SK-N-MC (cell line): ENCODE measurements around the gene TNFRSF14.

Experiments
- DNase-seq: peaks from one replicate; pipeline ENCODE4 v3.0.0-alpha.2; 2011; ENCODE audit warnings: low read depth, low spot score
- H3K27ac ChIP-seq: fragments of 200-600 bp; sonication (generic); 2 replicates; pipeline ENCODE4 v1.5.1; 2016; ENCODE audit warnings: mixed run types
- H3K36me3 ChIP-seq: fragments of 200-600 bp; sonication (generic); 2 replicates; pipeline ENCODE4 v1.6.1; 2017; ENCODE audit warnings: antibody characterized with exemption, low read length, mixed read lengths; ENCODE audit not compliant: insufficient read depth
- H3K4me3 ChIP-seq: fragments of 200-600 bp; sonication (generic); 2 replicates; pipeline ENCODE4 v1.5.1; 2016
- H3K9ac ChIP-seq: fragments of 200-600 bp; sonication (generic); 2 replicates; pipeline ENCODE4 v1.8.0; 2017; ENCODE audit warnings: mixed run types, mixed read lengths; ENCODE audit not compliant: insufficient read length
- H3K9me3 ChIP-seq: fragments of 200-600 bp; sonication (generic); 2 replicates; pipeline ENCODE4 v1.6.1; 2017; ENCODE audit warnings: low read depth, mild to moderate bottlenecking, antibody characterized with exemption, low read length, moderate library complexity, mixed read lengths
- EZH2 ChIP-seq: fragments of 200-600 bp; sonication (generic); IDR thresholded peaks from one replicate; pipeline ENCODE4 v1.6.1; 2017; ENCODE audit warnings: antibody characterized with exemption
- FOXP2 ChIP-seq: optimal IDR thresholded peaks from 2 replicates; pipeline ENCODE3; 2011; ENCODE audit warnings: mild to moderate bottlenecking, moderate library complexity; ENCODE audit not compliant: insufficient read depth; ENCODE audit errors: extremely low read length, control extremely low read depth
- POLR2AphosphoS5 ChIP-seq: IDR thresholded peaks from 2 replicates; pipeline ENCODE4 v1.6.1; 2012; ENCODE audit warnings: mild to moderate bottlenecking, low read depth, low read length, borderline replicate concordance

Gene TNFRSF14

GRCh38 chr1:2534687-2535441 lies 21.3 kb upstream of the TNFRSF14 start:
- Histone ChIP-seq H3K27ac (no peak overlapping the region), H3K36me3 (no peaks in the 10 kb centered on the region), H3K9me3 (no peaks in the 10 kb centered on the region), H3K4me3 (no peak overlapping the region), H3K9ac (no peak overlapping the region)
- no peak for TF ChIP-seq POLR2AphosphoS5
- no peak for TF ChIP-seq EZH2
- no peak for TF ChIP-seq FOXP2
- DNase-seq = no peak

GRCh38 chr1:2535455-2535854 lies 20.7 kb upstream of the TNFRSF14 start:
- no peak for DNase-seq
- no peak for TF ChIP-seq FOXP2
- TF ChIP-seq POLR2AphosphoS5 = no peak
- TF ChIP-seq EZH2 = no peak
- H3K27ac ChIP-seq = no peak overlapping the region

GRCh38 chr1:2535981-2536380 lies 20.2 kb upstream of the TNFRSF14 start:
- no peak for DNase-seq
- TF ChIP-seq EZH2 = no peak
- TF ChIP-seq FOXP2 = no peak
- no peak for TF ChIP-seq POLR2AphosphoS5
- H3K36me3 ChIP-seq = no peaks in the 10 kb centered on the region
- H3K9ac ChIP-seq = no peak overlapping the region
- no peak overlapping the region for H3K27ac ChIP-seq
- no peak overlapping the region for H3K4me3 ChIP-seq
- H3K9me3 ChIP-seq = no peaks in the 10 kb centered on the region

More at GRCh38 chr1:2535455-2535854, 20.7 kb upstream of the TNFRSF14 start:
- Histone ChIP-seq H3K9ac (no peak overlapping the region), H3K9me3 (no peaks in the 10 kb centered on the region), H3K36me3 (no peaks in the 10 kb centered on the region), H3K4me3 (no peak overlapping the region)

GRCh38 chr1:2537784-2538115 lies 18.4 kb upstream of the TNFRSF14 start:
- no peak overlapping the region for H3K27ac ChIP-seq
- TF ChIP-seq FOXP2 (no peak), EZH2 (no peak), POLR2AphosphoS5 (no peak)
- no peaks in the 10 kb centered on the region for H3K9me3 ChIP-seq
- no peak for DNase-seq
- H3K4me3 ChIP-seq = no peak overlapping the region
- H3K9ac ChIP-seq = no peak overlapping the region
- H3K36me3 ChIP-seq = no peaks in the 10 kb centered on the region

- Histone ChIP-seq H3K9ac (no peak overlapping the region), H3K9me3 (no peaks in the 10 kb centered on the region), H3K27ac (no peak overlapping the region), H3K4me3 (no peak overlapping the region), H3K36me3 (no peaks in the 10 kb centered on the region)
- DNase-seq = no peak
- TF ChIP-seq POLR2AphosphoS5 = no peak
- no peak for TF ChIP-seq FOXP2
- TF ChIP-seq EZH2 = no peak
Measured at GRCh38 chr1:2538376-2538775, 17.8 kb upstream of the TNFRSF14 start.

- Histone ChIP-seq H3K9me3 (no peaks in the 10 kb centered on the region), H3K4me3 (no peak overlapping the region), H3K9ac (no peak overlapping the region), H3K36me3 (no peaks in the 10 kb centered on the region), H3K27ac (no peak overlapping the region)
- no peak for TF ChIP-seq EZH2
- no peak for TF ChIP-seq FOXP2
- TF ChIP-seq POLR2AphosphoS5 = no peak
- DNase-seq = no peak
Measured at GRCh38 chr1:2538872-2539271, 17.3 kb upstream of the TNFRSF14 start.

GRCh38 chr1:2539312-2539907 lies 16.8 kb upstream of the TNFRSF14 start:
- no peaks in the 10 kb centered on the region for H3K9me3 ChIP-seq
- no peak overlapping the region for H3K9ac ChIP-seq
- TF ChIP-seq EZH2 (no peak), FOXP2 (no peak), POLR2AphosphoS5 (no peak)
- H3K4me3 ChIP-seq = no peak overlapping the region
- H3K27ac ChIP-seq = no peak overlapping the region
- H3K36me3 ChIP-seq = no peaks in the 10 kb centered on the region
- DNase-seq = no peak

- DNase-seq = no peak
- Histone ChIP-seq H3K9me3 (no peaks in the 10 kb centered on the region), H3K27ac (no peak overlapping the region), H3K36me3 (no peaks in the 10 kb centered on the region), H3K4me3 (peak overlapping the region; percentile 36), H3K9ac (no peak overlapping the region)
- TF ChIP-seq POLR2AphosphoS5 (no peak), EZH2 (no peak), FOXP2 (no peak)
Measured at GRCh38 chr1:2540816-2541492, 15.2 kb upstream of the TNFRSF14 start.
